GM12878 (cell line): Measurements from ENCODE around the gene MDM1. TPM values are rescaled to one million over a fixed set of nuclear protein-coding genes. Genes with fewer than 3 reads are reported as not detected.

Experiments used
- BACH1 ChIP-seq: fragments of 450-650 bp; IDR thresholded peaks from 2 replicates; pipeline ENCODE4 v1.6.1; 2017; ENCODE audit warnings: mild to moderate bottlenecking, borderline replicate concordance
- BCL11A ChIP-seq: IDR thresholded peaks from 2 replicates; pipeline ENCODE4 v1.6.1; 2011; ENCODE audit warnings: low read depth, low read length
- CREB1 ChIP-seq: IDR thresholded peaks from 2 replicates; pipeline ENCODE4 v1.6.1; 2012; ENCODE audit warnings: low read depth, mild to moderate bottlenecking, inconsistent platforms
- EED ChIP-seq: sonication (generic); IDR thresholded peaks from 2 replicates; pipeline ENCODE4 v1.6.1; 2016; ENCODE audit warnings: antibody characterized with exemption, low read depth
- EP300 ChIP-seq, 2 experiments: fragments of 150-350 bp in 1 of 2; IDR thresholded peaks; 2 replicates each; pipeline ENCODE4 v1.6.1; 2011 to 2012; ENCODE audit warnings: low read depth in 2 of 2, low read length in 2 of 2, borderline replicate concordance in 1 of 2, improper control_type of control experiment in 1 of 2, inconsistent platforms in 1 of 2; ENCODE audit not compliant: control insufficient read depth in 1 of 2
- GABPA ChIP-seq: IDR thresholded peaks from 2 replicates; pipeline ENCODE4 v1.6.1; 2014; ENCODE audit warnings: antibody characterized with exemption, low read depth, mild to moderate bottlenecking, inconsistent platforms
- JUND ChIP-seq: IDR thresholded peaks from 2 replicates; pipeline ENCODE4 v1.6.1; 2012; ENCODE audit warnings: low read depth, mild to moderate bottlenecking, low read length, improper control_type of control experiment, moderate library complexity
- KLF5 ChIP-seq: fragments of 450-650 bp; IDR thresholded peaks from 2 replicates; pipeline ENCODE4 v1.6.1; 2014; ENCODE audit warnings: mild to moderate bottlenecking; ENCODE audit not compliant: partially characterized antibody
- LARP7 ChIP-seq: fragments of 450-650 bp; IDR thresholded peaks from 2 replicates; pipeline ENCODE4 v1.6.1; 2017; ENCODE audit warnings: mild to moderate bottlenecking
- MXI1 ChIP-seq: fragments of 150-350 bp; IDR thresholded peaks from 2 replicates; pipeline ENCODE4 v1.6.1; 2011; ENCODE audit warnings: low read depth, mild to moderate bottlenecking, inconsistent platforms, low read length, improper control_type of control experiment
- NFYB ChIP-seq: IDR thresholded peaks from 2 replicates; pipeline ENCODE4 v1.6.1; 2011; ENCODE audit warnings: low read depth, mild to moderate bottlenecking, low read length, improper control_type of control experiment, moderate library complexity; ENCODE audit not compliant: insufficient read depth
- NR2F1 ChIP-seq: fragments of 450-650 bp; conservative IDR thresholded peaks from 2 replicates; pipeline ENCODE4 v1.6.1; 2017; ENCODE audit warnings: mild to moderate bottlenecking
- POU2F2 ChIP-seq: IDR thresholded peaks from 3 replicates; pipeline ENCODE4 v1.6.1; 2011; ENCODE audit warnings: low read depth, mild to moderate bottlenecking, low read length, borderline replicate concordance
- RCOR1 ChIP-seq: conservative IDR thresholded peaks from 2 replicates; pipeline ENCODE4 v1.6.1; 2012; ENCODE audit warnings: low read depth, low read length, improper control_type of control experiment
- RFX5 ChIP-seq: IDR thresholded peaks from 2 replicates; pipeline ENCODE4 v1.6.1; 2011; ENCODE audit warnings: low read depth, low read length, improper control_type of control experiment
- SMAD1 ChIP-seq: fragments of 450-650 bp; IDR thresholded peaks from 2 replicates; pipeline ENCODE4 v1.6.1; 2018; ENCODE audit warnings: mild to moderate bottlenecking, low read depth; ENCODE audit not compliant: partially characterized antibody
- SREBF2 ChIP-seq: IDR thresholded peaks from 2 replicates; pipeline ENCODE4 v1.6.1; 2012; ENCODE audit warnings: mild to moderate bottlenecking, low read length
- SRF ChIP-seq, 2 experiments: IDR thresholded peaks; 2 replicates each; pipeline ENCODE4 v1.6.1; 2011; ENCODE audit warnings: low read depth in 2 of 2, low read length in 2 of 2, mild to moderate bottlenecking in 1 of 2, moderate library complexity in 1 of 2
- TBL1XR1 ChIP-seq: IDR thresholded peaks from 2 replicates; pipeline ENCODE4 v1.6.1; 2012; ENCODE audit warnings: low read depth, low read length, improper control_type of control experiment
- ZNF217 ChIP-seq: fragments of 450-650 bp; IDR thresholded peaks from 2 replicates; pipeline ENCODE4 v1.6.1; 2017; ENCODE audit warnings: antibody characterized with exemption, mild to moderate bottlenecking
- polyA plus RNA-seq, 11 experiments: library from polyadenylated mRNA; depleted of rRNA in 4 of 11; unstranded in 6 of 11; stranded (reverse) in 5 of 11; fragments of >200 nt; fragmentation: Nextera tagmentation in 4 of 11; fragmentation: Illumina TruSeq in 1 of 11; extraction: Ambion mirVana in 4 of 11; extraction: Trizol in 1 of 11; gene quantifications; 1 replicate in 1 of 11; 2 replicates in 10 of 11; pipeline versions ENCODE4 v1.2.1 to v1.2.3, GENCODE V29; 2011 to 2016; ENCODE audit warnings: inconsistent platforms in 2 of 11, missing spikeins in 2 of 11, low read depth in 1 of 11
- total RNA-seq, 4 experiments: library from RNA; depleted of rRNA in 3 of 4; stranded (reverse); fragments of >200 nt in 3 of 4; fragmentation: Illumina TruSeq in 1 of 4; extraction: Trizol in 1 of 4; gene quantifications; 2 replicates each; pipeline versions ENCODE4 v1.2.1 to v1.2.3, GENCODE V29; 2013 to 2021
- TF ChIP-seq, protein P1 (sequence below): fragments of 450-650 bp; IDR thresholded peaks from 2 replicates; pipeline ENCODE4 v1.6.1; 2017; ENCODE audit warnings: mild to moderate bottlenecking, low read depth, inconsistent platforms; ENCODE audit not compliant: poor library complexity, severe bottlenecking
- TF ChIP-seq, protein P2 (sequence below): fragments of 450-650 bp; conservative IDR thresholded peaks from 2 replicates; pipeline ENCODE4 v1.6.1; 2017; ENCODE audit warnings: mild to moderate bottlenecking, moderate library complexity
- TF ChIP-seq, protein P3 (sequence below): fragments of 450-650 bp; formaldehyde crosslinking; IDR thresholded peaks from 2 replicates; pipeline ENCODE4 v1.5.0; 2022; ENCODE audit warnings: mild to moderate bottlenecking, missing genetic modification characterization

MDM1 gene
- total and polyA plus RNA-seq, 10 of the 15 experiments (the other 5 are each of a cell fraction or from before 2014, with no cell fraction given), result 10.1 to 25.3 (median 16.5) TPM

GRCh38 chr12:68331869-68332727 lies at the start of gene MDM1 (continued):
- TF ChIP-seq, protein P1, sequence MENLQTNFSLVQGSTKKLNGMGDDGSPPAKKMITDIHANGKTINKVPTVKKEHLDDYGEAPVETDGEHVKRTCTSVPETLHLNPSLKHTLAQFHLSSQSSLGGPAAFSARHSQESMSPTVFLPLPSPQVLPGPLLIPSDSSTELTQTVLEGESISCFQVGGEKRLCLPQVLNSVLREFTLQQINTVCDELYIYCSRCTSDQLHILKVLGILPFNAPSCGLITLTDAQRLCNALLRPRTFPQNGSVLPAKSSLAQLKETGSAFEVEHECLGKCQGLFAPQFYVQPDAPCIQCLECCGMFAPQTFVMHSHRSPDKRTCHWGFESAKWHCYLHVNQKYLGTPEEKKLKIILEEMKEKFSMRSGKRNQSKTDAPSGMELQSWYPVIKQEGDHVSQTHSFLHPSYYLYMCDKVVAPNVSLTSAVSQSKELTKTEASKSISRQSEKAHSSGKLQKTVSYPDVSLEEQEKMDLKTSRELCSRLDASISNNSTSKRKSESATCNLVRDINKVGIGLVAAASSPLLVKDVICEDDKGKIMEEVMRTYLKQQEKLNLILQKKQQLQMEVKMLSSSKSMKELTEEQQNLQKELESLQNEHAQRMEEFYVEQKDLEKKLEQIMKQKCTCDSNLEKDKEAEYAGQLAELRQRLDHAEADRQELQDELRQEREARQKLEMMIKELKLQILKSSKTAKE, result no peak
- TF ChIP-seq, protein P2, sequence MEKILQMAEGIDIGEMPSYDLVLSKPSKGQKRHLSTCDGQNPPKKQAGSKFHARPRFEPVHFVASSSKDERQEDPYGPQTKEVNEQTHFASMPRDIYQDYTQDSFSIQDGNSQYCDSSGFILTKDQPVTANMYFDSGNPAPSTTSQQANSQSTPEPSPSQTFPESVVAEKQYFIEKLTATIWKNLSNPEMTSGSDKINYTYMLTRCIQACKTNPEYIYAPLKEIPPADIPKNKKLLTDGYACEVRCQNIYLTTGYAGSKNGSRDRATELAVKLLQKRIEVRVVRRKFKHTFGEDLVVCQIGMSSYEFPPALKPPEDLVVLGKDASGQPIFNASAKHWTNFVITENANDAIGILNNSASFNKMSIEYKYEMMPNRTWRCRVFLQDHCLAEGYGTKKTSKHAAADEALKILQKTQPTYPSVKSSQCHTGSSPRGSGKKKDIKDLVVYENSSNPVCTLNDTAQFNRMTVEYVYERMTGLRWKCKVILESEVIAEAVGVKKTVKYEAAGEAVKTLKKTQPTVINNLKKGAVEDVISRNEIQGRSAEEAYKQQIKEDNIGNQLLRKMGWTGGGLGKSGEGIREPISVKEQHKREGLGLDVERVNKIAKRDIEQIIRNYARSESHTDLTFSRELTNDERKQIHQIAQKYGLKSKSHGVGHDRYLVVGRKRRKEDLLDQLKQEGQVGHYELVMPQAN, result peak; percentile 93
- no peak for TF ChIP-seq SMAD1
- no peak for TF ChIP-seq RCOR1
- TF ChIP-seq TBL1XR1, result no peak; the same call in 1 of the 2 replicates
- TF ChIP-seq RFX5, result peak; percentile 69; the same call in 1 of the 2 replicates
- TF ChIP-seq BCL11A, result no peak
- TF ChIP-seq POU2F2, result peak; percentile 33; the same call in 1 of the 3 replicates
- 0 out of 2 replicates have a peak, but pooled peaks have one; percentile 25 for TF ChIP-seq EED
- TF ChIP-seq ZNF217, result no peak
- peak; percentile 73 to 89; a peak in 3 of 4 replicates for TF ChIP-seq SRF (IDR thresholded peaks at IDR 0.05; ENCODE audit: low read depth in 2 of 2, low read length in 2 of 2)
- TF ChIP-seq GABPA, result 0 out of 2 replicates have a peak, but pooled peaks have one; percentile 12
- TF ChIP-seq SREBF2, result no peak
- TF ChIP-seq BACH1, result 0 out of 2 replicates have a peak, but pooled peaks have one; percentile 17
- TF ChIP-seq JUND, result no peak
- TF ChIP-seq KLF5, result no peak
- 0 out of 2 replicates have a peak, but pooled peaks have one; percentile 5 for TF ChIP-seq CREB1
- 0 out of 2 replicates have a peak, but pooled peaks have one; percentile 39 for TF ChIP-seq NR2F1
- TF ChIP-seq EP300 (IDR thresholded peaks at IDR 0.05; ENCODE audit: borderline replicate concordance in 1 of 2, control insufficient read depth in 1 of 2, low read depth in 2 of 2, low read length in 2 of 2), result no peak
- TF ChIP-seq, protein P3, sequence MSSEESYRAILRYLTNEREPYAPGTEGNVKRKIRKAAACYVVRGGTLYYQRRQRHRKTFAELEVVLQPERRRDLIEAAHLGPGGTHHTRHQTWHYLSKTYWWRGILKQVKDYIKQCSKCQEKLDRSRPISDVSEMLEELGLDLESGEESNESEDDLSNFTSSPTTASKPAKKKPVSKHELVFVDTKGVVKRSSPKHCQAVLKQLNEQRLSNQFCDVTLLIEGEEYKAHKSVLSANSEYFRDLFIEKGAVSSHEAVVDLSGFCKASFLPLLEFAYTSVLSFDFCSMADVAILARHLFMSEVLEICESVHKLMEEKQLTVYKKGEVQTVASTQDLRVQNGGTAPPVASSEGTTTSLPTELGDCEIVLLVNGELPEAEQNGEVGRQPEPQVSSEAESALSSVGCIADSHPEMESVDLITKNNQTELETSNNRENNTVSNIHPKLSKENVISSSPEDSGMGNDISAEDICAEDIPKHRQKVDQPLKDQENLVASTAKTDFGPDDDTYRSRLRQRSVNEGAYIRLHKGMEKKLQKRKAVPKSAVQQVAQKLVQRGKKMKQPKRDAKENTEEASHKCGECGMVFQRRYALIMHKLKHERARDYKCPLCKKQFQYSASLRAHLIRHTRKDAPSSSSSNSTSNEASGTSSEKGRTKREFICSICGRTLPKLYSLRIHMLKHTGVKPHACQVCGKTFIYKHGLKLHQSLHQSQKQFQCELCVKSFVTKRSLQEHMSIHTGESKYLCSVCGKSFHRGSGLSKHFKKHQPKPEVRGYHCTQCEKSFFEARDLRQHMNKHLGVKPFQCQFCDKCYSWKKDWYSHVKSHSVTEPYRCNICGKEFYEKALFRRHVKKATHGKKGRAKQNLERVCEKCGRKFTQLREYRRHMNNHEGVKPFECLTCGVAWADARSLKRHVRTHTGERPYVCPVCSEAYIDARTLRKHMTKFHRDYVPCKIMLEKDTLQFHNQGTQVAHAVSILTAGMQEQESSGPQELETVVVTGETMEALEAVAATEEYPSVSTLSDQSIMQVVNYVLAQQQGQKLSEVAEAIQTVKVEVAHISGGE, result no peak
- TF ChIP-seq LARP7, result peak; percentile 71
- peak; percentile 78 for TF ChIP-seq MXI1
- TF ChIP-seq NFYB, result peak; percentile 92
